Measurements from ENCODE around the gene TMEM106B.

DNA sequence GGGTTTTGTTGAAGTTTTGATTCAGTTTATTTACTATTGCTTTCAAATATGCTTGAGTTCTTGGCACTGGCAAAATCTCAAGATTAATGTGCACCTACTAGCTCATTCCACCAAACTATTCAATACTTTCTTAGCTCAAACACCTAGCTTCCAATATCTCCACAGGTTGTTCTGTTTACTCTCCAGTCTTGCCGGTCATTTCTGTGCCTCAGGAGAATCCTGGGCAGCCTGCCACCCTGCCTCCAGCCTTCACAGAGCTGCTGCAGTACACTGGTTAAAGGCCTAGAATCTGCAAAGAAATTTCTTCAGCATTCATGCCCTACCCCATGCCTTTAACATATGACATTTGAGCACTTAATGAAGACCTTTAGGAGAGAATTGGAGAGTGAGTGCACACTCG is 4.0 kb upstream of the TMEM106B start:
- no peak for TF ChIP-seq TAF1 (IDR thresholded peaks at IDR 0.05; ENCODE audit: borderline replicate concordance, low read depth, low read length)
- TF ChIP-seq POLR2AphosphoS5 (IDR thresholded peaks at IDR 0.05; ENCODE audit: low read depth, low read length): no peak

Measured in GM12892 (cell line).